HepG2 (cell line): ENCODE data around the gene TGM1. TPM values are rescaled to one million over a fixed set of nuclear protein-coding genes. Genes with fewer than 3 reads are reported as not detected.

Source experiments
- DZIP1 ChIP-seq: sonication (generic); formaldehyde crosslinking; IDR thresholded peaks from 2 replicates; pipeline ENCODE4 v1.5.0; 2020; ENCODE audit warnings: mild to moderate bottlenecking, missing genetic modification reagents
- FOXK2 ChIP-seq: fragments of 450-650 bp; IDR thresholded peaks from 2 replicates; pipeline ENCODE4 v1.6.1; 2016
- GATAD2A ChIP-seq: IDR thresholded peaks from 2 replicates; pipeline ENCODE4 v1.6.1; 2016
- GMEB1 ChIP-seq: sonication (generic); formaldehyde crosslinking; IDR thresholded peaks from 2 replicates; pipeline ENCODE4 v1.5.1; 2020; ENCODE audit warnings: missing genetic modification reagents, mild to moderate bottlenecking, borderline replicate concordance
- KDM2A ChIP-seq: sonication (generic); formaldehyde crosslinking; IDR thresholded peaks from 2 replicates; pipeline ENCODE4 v1.4.0; 2020; ENCODE audit warnings: low read depth, missing genetic modification reagents, borderline replicate concordance
- MAZ ChIP-seq, 2 experiments: sonication (generic) in 1 of 2; formaldehyde crosslinking in 1 of 2; IDR thresholded peaks; 2 replicates each; pipeline versions ENCODE4 v1.5.0 to v1.6.1; 2012 to 2020; ENCODE audit warnings: low read depth in 2 of 2, mild to moderate bottlenecking in 2 of 2, borderline replicate concordance in 1 of 2, improper control_type of control experiment in 1 of 2, low read length in 1 of 2, missing genetic modification reagents in 1 of 2, moderate library complexity in 1 of 2
- NPAS2 ChIP-seq: sonication (generic); formaldehyde crosslinking; IDR thresholded peaks from 2 replicates; pipeline ENCODE4 v1.8.0; 2022; ENCODE audit warnings: mild to moderate bottlenecking, missing genetic modification reagents, borderline replicate concordance
- NR2F2 ChIP-seq: IDR thresholded peaks from 2 replicates; pipeline ENCODE4 v1.6.1; 2012; ENCODE audit warnings: low read depth, inconsistent platforms, borderline replicate concordance
- RARA ChIP-seq: IDR thresholded peaks from 2 replicates; pipeline ENCODE4 v1.6.1; 2016; ENCODE audit warnings: missing genetic modification reagents, missing compliant biosample characterization
- SALL1 ChIP-seq: sonication (generic); formaldehyde crosslinking; IDR thresholded peaks from 2 replicates; pipeline ENCODE4 v1.8.0; 2022; ENCODE audit warnings: mild to moderate bottlenecking, missing genetic modification reagents
- SMARCC2 ChIP-seq: fragments of 450-650 bp; IDR thresholded peaks from 2 replicates; pipeline ENCODE4 v1.6.1; 2017; ENCODE audit warnings: antibody characterized with exemption, mild to moderate bottlenecking
- TMF1 ChIP-seq: sonication (generic); formaldehyde crosslinking; IDR thresholded peaks from 2 replicates; pipeline ENCODE4 v1.8.1; 2022; ENCODE audit warnings: low read depth, missing genetic modification reagents
- TRAFD1 ChIP-seq: sonication (generic); formaldehyde crosslinking; IDR thresholded peaks from 2 replicates; pipeline ENCODE4 v1.5.1; 2020; ENCODE audit warnings: missing genetic modification reagents, mild to moderate bottlenecking, borderline replicate concordance
- ZEB1 ChIP-seq: IDR thresholded peaks from 2 replicates; pipeline ENCODE4 v1.6.1; 2012; ENCODE audit warnings: mild to moderate bottlenecking, low read depth, inconsistent platforms; ENCODE audit not compliant: insufficient replicate concordance
- ZMAT5 ChIP-seq: sonication (generic); formaldehyde crosslinking; IDR thresholded peaks from 2 replicates; pipeline ENCODE4 v1.5.0; 2020; ENCODE audit warnings: mild to moderate bottlenecking, low read depth, missing genetic modification reagents, borderline replicate concordance
- ZNF282 ChIP-seq: fragments of 450-650 bp; IDR thresholded peaks from 2 replicates; pipeline ENCODE4 v1.6.1; 2018; ENCODE audit not compliant: partially characterized antibody
- ZNF460 ChIP-seq: sonication (generic); formaldehyde crosslinking; IDR thresholded peaks from 2 replicates; pipeline ENCODE4 v1.5.1; 2020; ENCODE audit warnings: missing genetic modification reagents, mild to moderate bottlenecking, borderline replicate concordance
- ZNF709 ChIP-seq: sonication (generic); formaldehyde crosslinking; IDR thresholded peaks from 2 replicates; pipeline ENCODE4 v1.5.0; 2020; ENCODE audit warnings: mild to moderate bottlenecking, missing genetic modification reagents
- ZNF720 ChIP-seq: sonication (generic); formaldehyde crosslinking; IDR thresholded peaks from 2 replicates; pipeline ENCODE4 v1.4.0; 2020; ENCODE audit warnings: missing genetic modification reagents
- ZNF746 ChIP-seq: sonication (generic); formaldehyde crosslinking; IDR thresholded peaks from 2 replicates; pipeline ENCODE4 v1.8.0; 2022; ENCODE audit warnings: mild to moderate bottlenecking, missing genetic modification reagents
- ZNF770 ChIP-seq: sonication (generic); formaldehyde crosslinking; IDR thresholded peaks from 2 replicates; pipeline ENCODE4 v1.5.0; 2020; ENCODE audit warnings: mild to moderate bottlenecking, missing genetic modification reagents
- polyA plus RNA-seq, 8 experiments: library from polyadenylated mRNA; depleted of rRNA in 3 of 8; stranded (reverse) in 7 of 8; unstranded in 1 of 8; fragments of >200 nt; fragmentation: Illumina TruSeq in 4 of 8; extraction: Trizol in 4 of 8; gene quantifications; 2 replicates each; pipeline versions ENCODE4 v1.2.1 to v1.2.3, GENCODE V29; 2011 to 2016; ENCODE audit warnings: low read depth in 4 of 8, missing spikeins in 1 of 8, mixed read lengths in 1 of 8; ENCODE audit not compliant: insufficient read depth in 1 of 8
- total RNA-seq, 5 experiments: library from RNA; depleted of rRNA; stranded (reverse); fragments of >200 nt; fragmentation: Illumina TruSeq; extraction: Trizol; gene quantifications; 2 replicates each; pipeline ENCODE4 v1.2.3, GENCODE V29; 2016; ENCODE audit warnings: low read depth in 1 of 5

TGM1 gene
- total and polyA plus RNA-seq, 2 of the 13 experiments (the other 11 are each of a cell fraction or from before 2014, with no cell fraction given), result 3.2 to 10.6 TPM

- TF ChIP-seq NPAS2 (CRISPR knock-in tag), result no peak
- TF ChIP-seq FOXK2, result no peak
- TF ChIP-seq ZMAT5, result no peak
- TF ChIP-seq NR2F2, result peak; percentile 46; the same call in 1 of the 2 replicates
- no peak for TF ChIP-seq ZNF460 (CRISPR knock-in tag)
- no peak for TF ChIP-seq GMEB1 (CRISPR knock-in tag)
- TF ChIP-seq ZNF746, result no peak
- no peak for TF ChIP-seq ZNF720 (CRISPR knock-in tag)
- TF ChIP-seq MAZ (IDR thresholded peaks at IDR 0.05; ENCODE audit: borderline replicate concordance, low read depth, low read length), result peak; percentile 73
- TF ChIP-seq MAZ (CRISPR knock-in tag; IDR thresholded peaks at IDR 0.05; ENCODE audit: low read depth), result no peak
- peak; percentile 24; the same call in 1 of the 2 replicates for TF ChIP-seq TMF1 (CRISPR knock-in tag)
- peak; percentile 74 for TF ChIP-seq SALL1 (CRISPR knock-in tag)
- TF ChIP-seq RARA (CRISPR knock-in tag), result peak; percentile 74
- peak; percentile 79; the same call in 1 of the 2 replicates for TF ChIP-seq TRAFD1 (CRISPR knock-in tag)
- TF ChIP-seq GATAD2A (CRISPR knock-in tag), result peak; percentile 91
- no peak for TF ChIP-seq ZNF282
- TF ChIP-seq DZIP1 (CRISPR knock-in tag), result no peak
- peak; percentile 39; the same call in 1 of the 2 replicates for TF ChIP-seq KDM2A (CRISPR knock-in tag)
- TF ChIP-seq ZNF770, result no peak
- TF ChIP-seq ZEB1, result no peak
- TF ChIP-seq SMARCC2, result no peak
- no peak for TF ChIP-seq ZNF709 (CRISPR knock-in tag)
Measured at GRCh38 chr14:24252289-24253124, 10.5 kb downstream of the TGM1 start (continued).
